Keratinocyte (primary cell): ENCODE data around the gene PLXNA3. TPM values are rescaled to one million over a fixed set of nuclear protein-coding genes. Genes with fewer than 3 reads are reported as not detected.

Experiments used
- DNase-seq: peaks from one replicate; pipeline ENCODE4 v3.0.0-alpha.2; 2011; ENCODE audit warnings: low read depth, missing footprints, low spot score
- FAIRE-seq: peaks from 2 replicates; lab custom pipeline; 2011; peaks lifted over from hg19 to GRCh38; lab: Jason Lieb, UNC
- H2AFZ ChIP-seq: 2 replicates; pipeline ENCODE4 v1.6.0; 2012; ENCODE audit warnings: low read length, control low read depth, inconsistent platforms; ENCODE audit not compliant: control insufficient read depth
- H3K27ac ChIP-seq: 2 replicates; pipeline ENCODE4 v1.5.1; 2011; ENCODE audit warnings: low read length; ENCODE audit not compliant: control insufficient read depth, insufficient read depth
- H3K27me3 ChIP-seq: 3 replicates; pipeline ENCODE4 v1.6.0; 2011; ENCODE audit warnings: low read length; ENCODE audit not compliant: control insufficient read depth, insufficient read depth; ENCODE audit errors: extremely low read depth
- H3K36me3 ChIP-seq, 2 experiments: 2 replicates in 1 of 2; 3 replicates in 1 of 2; pipeline ENCODE4 v1.5.1; 2011; ENCODE audit warnings: low read length in 2 of 2, mild to moderate bottlenecking in 1 of 2; ENCODE audit not compliant: control insufficient read depth in 2 of 2, insufficient read depth in 2 of 2; ENCODE audit errors: extremely low read depth in 1 of 2
- H3K4me1 ChIP-seq: 3 replicates; pipeline ENCODE4 v1.5.1; 2011; ENCODE audit warnings: low read length; ENCODE audit not compliant: control insufficient read depth, insufficient read depth; ENCODE audit errors: extremely low read depth
- H3K4me2 ChIP-seq: 3 replicates; pipeline ENCODE4 v1.6.0; 2011; ENCODE audit warnings: low read depth, low read length; ENCODE audit not compliant: control insufficient read depth, insufficient read depth; ENCODE audit errors: extremely low read depth
- H3K4me3 ChIP-seq, 3 experiments: fragments of 200-600 bp in 1 of 3; sonication (generic) in 1 of 3; 2 replicates in 2 of 3; 3 replicates in 1 of 3; pipeline ENCODE4 v1.5.1; 2011 to 2016; ENCODE audit warnings: low read length in 3 of 3, mild to moderate bottlenecking in 3 of 3, control low read depth in 2 of 3, inconsistent platforms in 1 of 3, low read depth in 1 of 3, mixed read lengths in 1 of 3, mixed run types in 1 of 3, moderate library complexity in 1 of 3; ENCODE audit not compliant: control insufficient read depth in 2 of 3, insufficient read depth in 2 of 3; ENCODE audit errors: extremely low read depth in 1 of 3
- H3K79me2 ChIP-seq: 2 replicates; pipeline ENCODE4 v1.6.0; 2012; ENCODE audit warnings: low read length; ENCODE audit not compliant: control insufficient read depth, insufficient read depth
- H3K9ac ChIP-seq: 3 replicates; pipeline ENCODE4 v1.6.0; 2011; ENCODE audit warnings: low read length; ENCODE audit not compliant: control insufficient read depth, insufficient read depth; ENCODE audit errors: extremely low read depth
- H3K9me1 ChIP-seq: 3 replicates; pipeline ENCODE4 v1.6.0; 2011; ENCODE audit warnings: low read length; ENCODE audit not compliant: control insufficient read depth, insufficient read depth; ENCODE audit errors: extremely low read depth
- H3K9me3 ChIP-seq: 2 replicates; pipeline ENCODE4 v1.5.1; 2012; ENCODE audit warnings: low read depth, low read length; ENCODE audit not compliant: control insufficient read depth
- H4K20me1 ChIP-seq: 3 replicates; pipeline ENCODE4 v1.6.0; 2011; ENCODE audit warnings: low read length; ENCODE audit not compliant: control insufficient read depth, insufficient read depth; ENCODE audit errors: extremely low read depth
- CTCF ChIP-seq, 3 experiments: IDR thresholded peaks in 1 of 3; conservative IDR thresholded peaks in 1 of 3; optimal IDR thresholded peaks in 1 of 3; 2 replicates in 2 of 3; 3 replicates in 1 of 3; pipeline versions ENCODE3 to v1.5.1; 2011; ENCODE audit warnings: low read length in 3 of 3, mild to moderate bottlenecking in 3 of 3, moderate library complexity in 2 of 3, control low read depth in 1 of 3, inconsistent platforms in 1 of 3; ENCODE audit not compliant: insufficient read depth in 2 of 3; ENCODE audit errors: extremely low read depth in 1 of 3
- EZH2 ChIP-seq: IDR thresholded peaks from one replicate; pipeline ENCODE4 v1.6.1; 2012; ENCODE audit warnings: inconsistent platforms, mild to moderate bottlenecking, low read length, moderate library complexity
- dilution Hi-C: fragments of 300-500 bp; cut with MboI; formaldehyde crosslinking; loops from one replicate; pipeline ENCODE4 v1.7.0; 2020; ENCODE audit warnings: low sequenced_read_pairs; ENCODE audit not compliant: extremely low pct_ligation_motif_present
- polyA minus RNA-seq, 3 experiments: library from RNA; depleted of rRNA, polyadenylated mRNA; stranded (reverse); fragments of >200 nt; gene quantifications; 1 replicate in 1 of 3; 2 replicates in 1 of 3; 3 replicates in 1 of 3; pipeline ENCODE4 v1.2.3, GENCODE V29; 2011
- polyA plus RNA-seq, 5 experiments: library from polyadenylated mRNA; depleted of rRNA in 3 of 5; stranded (reverse) in 3 of 5; stranded (forward) in 1 of 5; unstranded in 1 of 5; fragments of >200 nt; gene quantifications; 1 replicate in 1 of 5; 2 replicates in 3 of 5; 3 replicates in 1 of 5; pipeline versions ENCODE4 v1.2.1 to v1.2.3, GENCODE V29; 2011 to 2012; ENCODE audit warnings: missing spikeins in 2 of 5, low read depth in 1 of 5, low replicate concordance in 1 of 5

The PLXNA3 gene
- polyA plus RNA-seq (7.6 to 14.2 TPM (median 13.0 TPM) in 3 replicates), polyA minus RNA-seq (21.9 to 111 TPM (median 32.0 TPM) in 3 replicates)
- 4.0 TPM for polyA plus RNA-seq (2011; ENCODE audit: low read depth)
- polyA plus RNA-seq (2011; cell fraction: cytosol; rRNA removed): 4.0 and 5.3 TPM in 2 replicates
- polyA plus RNA-seq (2011; cell fraction: nucleus; rRNA removed): 71.8 and 104 TPM in 2 replicates
- 11.7 and 20.8 TPM in 2 replicates for polyA plus RNA-seq (2012; ENCODE audit: low replicate concordance)
- polyA minus RNA-seq (2011; cell fraction: cytosol; rRNA and poly(A)+ RNA removed): 8.8 TPM
- 47.2 and 62.8 TPM in 2 replicates for polyA minus RNA-seq (2011; cell fraction: nucleus; rRNA and poly(A)+ RNA removed)

- FAIRE-seq: no peak
- peak within 1 kb of the TSS; percentile 41 for H3K9ac ChIP-seq
- no peaks in the 10 kb centered on the region for H3K27me3 ChIP-seq
- peaks cover 8% of the 10 kb centered on the region for H3K79me2 ChIP-seq
- no peak within 1 kb of the TSS for H3K27ac ChIP-seq
- no peaks in the 10 kb centered on the region for H3K9me3 ChIP-seq
- no peak for DNase-seq
- no peaks in the 10 kb centered on the region for H4K20me1 ChIP-seq
- no peaks in the 10 kb centered on the region for H3K9me1 ChIP-seq
- H2AFZ ChIP-seq: no peak within 1 kb of the TSS
- no peak for TF ChIP-seq EZH2
- TF ChIP-seq CTCF (optimal IDR thresholded peaks at IDR 0.05 in 1 of 3, IDR thresholded peaks at IDR 0.05 in 1 of 3, conservative IDR thresholded peaks at IDR 0.05 in 1 of 3; ENCODE audit: extremely low read depth in 1 of 3, insufficient read depth in 2 of 3, low read length in 3 of 3): no peak
- H3K36me3 ChIP-seq: peaks cover 0 to 3% of the 10 kb centered on the region in 2 experiments
- peak within 1 kb of the TSS; percentile 48 to 62 (median 51) for H3K4me3 ChIP-seq
- dilution Hi-C loops: no loop called here
- H3K4me1 ChIP-seq: peaks cover 4% of the 10 kb centered on the region
- H3K4me2 ChIP-seq: peak within 1 kb of the TSS; percentile 66
Measured at GRCh38 chrX:154458116-154458953, at the start of gene PLXNA3. Gene PLXNA3, plus strand, starts transcription at chrX:154458281. Its CDS starts 1,903 bp downstream, at chrX:154460184.

- peak overlapping the region; percentile 26 for H3K27ac ChIP-seq
- no peak for FAIRE-seq
- H3K4me1 ChIP-seq: peaks cover 17% of the 10 kb centered on the region
- H3K4me2 ChIP-seq: peak overlapping the region; percentile 66
- no peak for DNase-seq
- H2AFZ ChIP-seq: no peak overlapping the region
- H3K27me3 ChIP-seq: no peaks in the 10 kb centered on the region
- no peaks in the 10 kb centered on the region for H3K9me3 ChIP-seq
- peak overlapping the region; percentile 33 for H3K9ac ChIP-seq
- TF ChIP-seq EZH2 (no peak), CTCF (optimal IDR thresholded peaks at IDR 0.05 in 1 of 3, IDR thresholded peaks at IDR 0.05 in 1 of 3, conservative IDR thresholded peaks at IDR 0.05 in 1 of 3; ENCODE audit: extremely low read depth in 1 of 3, insufficient read depth in 2 of 3, low read length in 3 of 3) (no peak)
- dilution Hi-C loops: no loop called here
- no peaks in the 10 kb centered on the region for H3K9me1 ChIP-seq
- H3K4me3 ChIP-seq: peak overlapping the region; percentile 45 to 51 (median 49)
- no peaks in the 10 kb centered on the region for H4K20me1 ChIP-seq
- H3K79me2 ChIP-seq: no peaks in the 10 kb centered on the region
- peaks cover 0 to 1% of the 10 kb centered on the region in 2 experiments for H3K36me3 ChIP-seq
Measured at GRCh38 chrX:154408659-154409221, 49.3 kb upstream of the PLXNA3 start.
